OCI-LY7 (cell line): ENCODE measurements around the gene PSMA4. TPM values are rescaled to one million over a fixed set of nuclear protein-coding genes. Genes with fewer than 3 reads are reported as not detected.

Experiments
- BruUV-seq: library from RNA; stranded (reverse); fragments of 400-500 nt; replicated peaks from 2 replicates; lab custom pipeline; 2021; lab: Mats Ljungman, UMichigan
- CTCF ChIA-PET: fragments of 300-600 bp; sonication (Branson Sonifier 250); formaldehyde crosslinking; loops from one replicate; lab custom pipeline; 2022; ENCODE audit warnings: antibody characterized with exemption; ENCODE audit not compliant: unreplicated experiment; lab: Charles Lee
- POLR2A ChIA-PET: fragments of 300-600 bp; sonication (Branson Sonifier 250); formaldehyde crosslinking; loops from one replicate; lab custom pipeline; 2022; ENCODE audit warnings: antibody characterized with exemption; lab: Charles Lee
- DNase-seq: peaks from one replicate; pipeline ENCODE4 v3.0.0-alpha.2; 2015; ENCODE audit warnings: low spot score
- H2AFZ ChIP-seq: fragments of 200-600 bp; sonication (generic), shearing (Covaris generic); 2 replicates; pipeline ENCODE4 v1.6.1; 2014; ENCODE audit warnings: mild to moderate bottlenecking, antibody characterized with exemption, low read length, moderate library complexity
- H3K27ac ChIP-seq: fragments of 200-600 bp; sonication (generic); 2 replicates; pipeline ENCODE4 v1.5.1; 2014; ENCODE audit warnings: mixed run types, low read depth, mild to moderate bottlenecking, moderate library complexity, low read length, inconsistent platforms; ENCODE audit not compliant: poor library complexity, severe bottlenecking
- H3K36me3 ChIP-seq: fragments of 200-600 bp; sonication (generic); 2 replicates; pipeline ENCODE4 v1.6.1; 2014; ENCODE audit warnings: mild to moderate bottlenecking, antibody characterized with exemption, low read length, moderate library complexity, mixed read lengths; ENCODE audit not compliant: insufficient read depth
- H3K4me1 ChIP-seq: fragments of 200-600 bp; sonication (generic); 2 replicates; pipeline ENCODE4 v1.5.1; 2014; ENCODE audit warnings: mild to moderate bottlenecking, low read length; ENCODE audit not compliant: insufficient read depth, poor library complexity, severe bottlenecking
- H3K4me2 ChIP-seq: fragments of 200-600 bp; sonication (generic); 2 replicates; pipeline ENCODE4 v1.6.1; 2014; ENCODE audit warnings: mild to moderate bottlenecking, low read length
- H3K4me3 ChIP-seq: fragments of 200-600 bp; sonication (generic); 2 replicates; pipeline ENCODE4 v1.5.1; 2014; ENCODE audit warnings: mild to moderate bottlenecking, low read depth, low read length; ENCODE audit not compliant: poor library complexity, severe bottlenecking
- H3K79me2 ChIP-seq: fragments of 200-600 bp; sonication (generic); 2 replicates; pipeline ENCODE4 v1.6.1; 2016; ENCODE audit warnings: low read depth, mild to moderate bottlenecking, low read length, moderate library complexity, mixed read lengths; ENCODE audit not compliant: insufficient read depth
- H3K9me2 ChIP-seq: fragments of 200-600 bp; sonication (generic); 2 replicates; pipeline ENCODE4 v1.6.1; 2016; ENCODE audit warnings: mild to moderate bottlenecking, low read length, mixed read lengths; ENCODE audit not compliant: insufficient read depth
- H3K9me3 ChIP-seq: fragments of 200-600 bp; sonication (generic); 2 replicates; pipeline ENCODE4 v1.6.1; 2014; ENCODE audit warnings: mild to moderate bottlenecking, mixed run types, low read length, mixed read lengths
- H4K20me1 ChIP-seq: fragments of 200-600 bp; sonication (generic); 2 replicates; pipeline ENCODE4 v1.6.1; 2014; ENCODE audit warnings: mild to moderate bottlenecking, antibody characterized with exemption, low read length, moderate library complexity, mixed read lengths; ENCODE audit not compliant: insufficient read depth
- EZH2phosphoT487 ChIP-seq: fragments of 200-600 bp; sonication (generic); IDR thresholded peaks from 2 replicates; pipeline ENCODE4 v1.6.1; 2018; ENCODE audit warnings: low read depth, borderline replicate concordance, mild to moderate bottlenecking, mixed run types, antibody characterized with exemption, low read length, moderate library complexity, mixed read lengths
- intact Hi-C: fragments of 100-400 bp; cut with micrococcal nuclease; formaldehyde crosslinking; loops from one replicate; pipeline ENCODE4 v1.10.0; 2022; ENCODE audit not compliant: unreplicated experiment
- total RNA-seq, 2 experiments: library from RNA; depleted of rRNA in 1 of 2; stranded (reverse); fragments of >200 nt in 1 of 2; shearing (Covaris generic) in 1 of 2; gene quantifications; 2 replicates each; pipeline ENCODE4 v1.2.3, GENCODE V29; 2014 to 2022
- TF ChIP-seq, protein P1 (sequence below): fragments of 200-600 bp; sonication (generic); conservative IDR thresholded peaks from 2 replicates; pipeline ENCODE4 v1.5.1; 2014; ENCODE audit warnings: mild to moderate bottlenecking, antibody characterized with exemption, low read length, moderate library complexity, mixed read lengths

PSMA4 gene
- total RNA-seq, 2 experiments from 2014 or later: 186 to 254 TPM

DNA sequence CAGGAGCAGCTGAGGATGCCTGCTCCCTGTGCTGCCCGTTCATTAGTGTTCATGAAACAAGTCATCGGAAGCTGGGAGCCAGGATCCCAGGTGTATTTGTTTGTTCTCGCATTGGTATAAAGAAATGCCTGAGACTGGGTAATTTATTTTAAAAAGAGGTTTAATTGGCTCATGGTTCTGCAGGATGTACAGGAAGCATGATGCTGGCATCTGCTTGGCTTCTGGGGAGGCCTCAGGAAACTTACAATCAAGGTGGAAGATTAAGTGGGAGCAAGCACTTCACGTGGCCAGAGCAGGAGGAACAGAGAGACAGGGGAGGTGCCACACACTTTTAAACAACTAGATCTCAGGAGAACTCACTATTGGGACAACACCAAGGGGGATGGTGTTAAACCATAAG, 38.4 kb upstream of the PSMA4 start:
- Histone ChIP-seq H3K27ac (no peak overlapping the region), H3K4me1 (no peaks in the 10 kb centered on the region), H2AFZ (no peak overlapping the region), H3K9me3 (no peaks in the 10 kb centered on the region), H4K20me1 (no peaks in the 10 kb centered on the region), H3K79me2 (no peaks in the 10 kb centered on the region), H3K4me2 (no peak overlapping the region), H3K9me2 (no peaks in the 10 kb centered on the region), H3K4me3 (no peak overlapping the region), H3K36me3 (peaks cover 54% of the 10 kb centered on the region)
- ChIA-PET POLR2A (interaction anchor here (1.2 kb wide), 1 partner anchor 8 kb away, joined by 4 read pairs; no protein-coding TSS in a partner anchor), CTCF (no interaction called here)
- no peak for DNase-seq
- BruUV-seq: no TSS peak
- intact Hi-C loops: no loop called here
- TF ChIP-seq, protein P1, sequence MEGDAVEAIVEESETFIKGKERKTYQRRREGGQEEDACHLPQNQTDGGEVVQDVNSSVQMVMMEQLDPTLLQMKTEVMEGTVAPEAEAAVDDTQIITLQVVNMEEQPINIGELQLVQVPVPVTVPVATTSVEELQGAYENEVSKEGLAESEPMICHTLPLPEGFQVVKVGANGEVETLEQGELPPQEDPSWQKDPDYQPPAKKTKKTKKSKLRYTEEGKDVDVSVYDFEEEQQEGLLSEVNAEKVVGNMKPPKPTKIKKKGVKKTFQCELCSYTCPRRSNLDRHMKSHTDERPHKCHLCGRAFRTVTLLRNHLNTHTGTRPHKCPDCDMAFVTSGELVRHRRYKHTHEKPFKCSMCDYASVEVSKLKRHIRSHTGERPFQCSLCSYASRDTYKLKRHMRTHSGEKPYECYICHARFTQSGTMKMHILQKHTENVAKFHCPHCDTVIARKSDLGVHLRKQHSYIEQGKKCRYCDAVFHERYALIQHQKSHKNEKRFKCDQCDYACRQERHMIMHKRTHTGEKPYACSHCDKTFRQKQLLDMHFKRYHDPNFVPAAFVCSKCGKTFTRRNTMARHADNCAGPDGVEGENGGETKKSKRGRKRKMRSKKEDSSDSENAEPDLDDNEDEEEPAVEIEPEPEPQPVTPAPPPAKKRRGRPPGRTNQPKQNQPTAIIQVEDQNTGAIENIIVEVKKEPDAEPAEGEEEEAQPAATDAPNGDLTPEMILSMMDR: no peak
- TF ChIP-seq EZH2phosphoT487: no peak

GRCh38 chr15:78502641-78503040, 37.6 kb upstream of the PSMA4 start:
- no peaks in the 10 kb centered on the region for H3K79me2 ChIP-seq
- no peak overlapping the region for H3K4me2 ChIP-seq
- no peak overlapping the region for H3K27ac ChIP-seq
- H4K20me1 ChIP-seq: no peaks in the 10 kb centered on the region
- ChIA-PET CTCF (no interaction called here), POLR2A (interaction anchor here (1.2 kb wide), 1 partner anchor 9 kb away, joined by 4 read pairs; no protein-coding TSS in a partner anchor)
- intact Hi-C loops: no loop called here
- H3K36me3 ChIP-seq: peaks cover 46% of the 10 kb centered on the region
- TF ChIP-seq, protein P1: no peak
- no peak for TF ChIP-seq EZH2phosphoT487
- no peaks in the 10 kb centered on the region for H3K9me2 ChIP-seq
- DNase-seq: no peak
- H3K4me3 ChIP-seq: no peak overlapping the region
- no peaks in the 10 kb centered on the region for H3K9me3 ChIP-seq
- H3K4me1 ChIP-seq: no peaks in the 10 kb centered on the region
- no TSS peak for BruUV-seq
- H2AFZ ChIP-seq: no peak overlapping the region

GRCh38 chr15:78506971-78507830, 33.0 kb upstream of the PSMA4 start, which contains the start of gene HYKK:
TSS of gene HYKK (plus strand) at chr15:78507577. CDS start at chr15:78513089, 5,512 bp downstream.
- peak; percentile 55 for DNase-seq
- H4K20me1 ChIP-seq: no peaks in the 10 kb centered on the region
- peak within 1 kb of the TSS; percentile 85 for H2AFZ ChIP-seq
- TF ChIP-seq EZH2phosphoT487: no peak
- TF ChIP-seq, protein P1: no peak
- H3K9me2 ChIP-seq: no peaks in the 10 kb centered on the region
- H3K9me3 ChIP-seq: no peaks in the 10 kb centered on the region
- BruUV-seq: no TSS peak
- intact Hi-C loops: no loop called here
- H3K27ac ChIP-seq: no peak within 1 kb of the TSS
- H3K36me3 ChIP-seq: peaks cover under 1% of the 10 kb centered on the region; the same call in 1 of the 2 replicates
- H3K79me2 ChIP-seq: no peaks in the 10 kb centered on the region
- ChIA-PET POLR2A (no interaction called here), CTCF (no interaction called here)
- H3K4me2 ChIP-seq: peak within 1 kb of the TSS; percentile 69
- H3K4me3 ChIP-seq: peak within 1 kb of the TSS; percentile 67
- H3K4me1 ChIP-seq: no peaks in the 10 kb centered on the region
